HCT116 (cell line): ENCODE measurements around the gene FOXO6. TPM values are rescaled to one million over a fixed set of nuclear protein-coding genes. Genes with fewer than 3 reads are reported as not detected.

Experiments
- ATAC-seq: fragments of 200-7000 bp; cut with Tn5 transposase; 2 replicates; pipeline ENCODE4 v1.9.1; 2020; ENCODE audit warnings: mild to moderate bottlenecking, moderate library complexity
- BruUV-seq: library from RNA; stranded (reverse); fragments of 400-500 nt; replicated peaks from 2 replicates; lab custom pipeline; 2021; lab: Mats Ljungman, UMichigan
- CTCF ChIA-PET: fragments of 300-600 bp; sonication (Branson Sonifier 250); formaldehyde crosslinking; loops from one replicate; lab custom pipeline; 2021; ENCODE audit warnings: antibody characterized with exemption; lab: Charles Lee
- POLR2A ChIA-PET: fragments of 300-600, 350-600 bp; sonication (Branson Sonifier 250); formaldehyde crosslinking; loops from one replicate; lab custom pipeline; 2021; ENCODE audit warnings: antibody characterized with exemption; lab: Charles Lee
- RAD21 ChIA-PET, 2 experiments: fragments of 300-600 bp; sonication (Branson Sonifier 250); formaldehyde crosslinking; loops; one replicate each; lab custom pipeline; 2023; ENCODE audit warnings: low total read pairs in 2 of 2; ENCODE audit not compliant: uncharacterized antibody in 2 of 2, unreplicated experiment in 2 of 2, low non-redundant PET in 1 of 2; lab: Charles Lee
- DNase-seq: peaks from one replicate; pipeline ENCODE4 v3.0.0-alpha.2; 2010; ENCODE audit warnings: low read depth, low spot score
- H2AFZ ChIP-seq: fragments of 200-600 bp; shearing (Covaris generic), sonication (generic); 2 replicates; pipeline ENCODE4 v1.6.1; 2017; ENCODE audit warnings: low read depth, mixed run types, mixed read lengths, antibody characterized with exemption, low read length; ENCODE audit not compliant: poor library complexity, severe bottlenecking
- H3K27ac ChIP-seq: 2 replicates; pipeline ENCODE4 v1.5.1; 2012; ENCODE audit warnings: low read depth, low read length
- H3K27me3 ChIP-seq: fragments of 200-600 bp; sonication (generic); 2 replicates; pipeline ENCODE4 v1.6.1; 2016; ENCODE audit warnings: mixed run types, low read length, mixed read lengths; ENCODE audit not compliant: insufficient read depth
- H3K36me3 ChIP-seq, 2 experiments: fragments of 200-500 bp in 1 of 2; fragments of 200-600 bp in 1 of 2; sonication (Bioruptor generic) in 1 of 2; sonication (generic) in 1 of 2; 2 replicates each; pipeline versions ENCODE4 v1.5.1 to v1.6.1; 2014 to 2016; ENCODE audit warnings: low read length in 2 of 2, inconsistent platforms in 1 of 2, mixed read lengths in 1 of 2, mixed run types in 1 of 2; ENCODE audit not compliant: insufficient read depth in 2 of 2, control insufficient read depth in 1 of 2
- H3K4me1 ChIP-seq, 2 experiments: fragments of 200-600 bp in 1 of 2; sonication (generic) in 1 of 2; 2 replicates each; pipeline versions ENCODE4 v1.5.1 to v1.6.1; 2012 to 2017; ENCODE audit warnings: low read length in 2 of 2, inconsistent platforms in 1 of 2, mild to moderate bottlenecking in 1 of 2, mixed read lengths in 1 of 2, mixed run types in 1 of 2, moderate library complexity in 1 of 2; ENCODE audit not compliant: insufficient read depth in 2 of 2, control insufficient read depth in 1 of 2
- H3K4me2 ChIP-seq: fragments of 200-600 bp; sonication (generic); 2 replicates; pipeline ENCODE4 v1.6.1; 2017; ENCODE audit warnings: mixed run types, low read length, mixed read lengths
- H3K4me3 ChIP-seq, 2 experiments: fragments of 200-600 bp in 1 of 2; sonication (generic) in 1 of 2; replicated peaks in 1 of 2; 2 replicates each; pipeline ENCODE4 v1.5.1; 2011 to 2016; ENCODE audit warnings: low read length in 2 of 2, control low read depth in 1 of 2, low read depth in 1 of 2, mild to moderate bottlenecking in 1 of 2, mixed read lengths in 1 of 2, mixed run types in 1 of 2
- H3K79me2 ChIP-seq: fragments of 200-600 bp; sonication (generic); 2 replicates; pipeline ENCODE4 v1.6.1; 2017; ENCODE audit warnings: mild to moderate bottlenecking, mixed run types, low read length, moderate library complexity, mixed read lengths; ENCODE audit not compliant: insufficient read depth
- H3K9ac ChIP-seq: fragments of 200-600 bp; sonication (generic); 2 replicates; pipeline ENCODE4 v1.6.1; 2016; ENCODE audit warnings: low read length, mixed read lengths
- H3K9me2 ChIP-seq: fragments of 200-600 bp; sonication (generic), shearing (Covaris generic); 2 replicates; pipeline ENCODE4 v1.6.1; 2017; ENCODE audit warnings: mixed run types, mild to moderate bottlenecking, moderate library complexity; ENCODE audit not compliant: insufficient read depth
- H3K9me3 ChIP-seq, 2 experiments: fragments of 200-500 bp in 1 of 2; fragments of 200-600 bp in 1 of 2; sonication (Bioruptor generic) in 1 of 2; sonication (generic) in 1 of 2; 2 replicates each; pipeline ENCODE4 v1.6.1; 2014 to 2017; ENCODE audit warnings: low read length in 2 of 2, mixed read lengths in 2 of 2, inconsistent platforms in 1 of 2, low read depth in 1 of 2, mild to moderate bottlenecking in 1 of 2, mixed run types in 1 of 2, moderate library complexity in 1 of 2; ENCODE audit not compliant: control insufficient read depth in 1 of 2, insufficient read depth in 1 of 2
- H4K20me1 ChIP-seq: fragments of 200-600 bp; sonication (generic), shearing (Covaris generic); 2 replicates; pipeline ENCODE4 v1.6.1; 2017; ENCODE audit warnings: mixed run types, mild to moderate bottlenecking, moderate library complexity; ENCODE audit not compliant: insufficient read depth
- CEBPB ChIP-seq: IDR thresholded peaks from 2 replicates; pipeline ENCODE4 v1.6.1; 2012; ENCODE audit warnings: low read depth
- ELF1 ChIP-seq: IDR thresholded peaks from 2 replicates; pipeline ENCODE4 v1.6.1; 2012; ENCODE audit warnings: low read depth, borderline replicate concordance
- FOSL1 ChIP-seq: IDR thresholded peaks from 2 replicates; pipeline ENCODE4 v1.6.1; 2012; ENCODE audit warnings: low read depth
- POLR2AphosphoS5 ChIP-seq: IDR thresholded peaks from 2 replicates; pipeline ENCODE4 v1.6.1; 2011; ENCODE audit warnings: mild to moderate bottlenecking, low read depth, low read length, moderate library complexity
- RAD21 ChIP-seq: IDR thresholded peaks from 2 replicates; pipeline ENCODE4 v1.6.1; 2012; ENCODE audit warnings: low read depth, mild to moderate bottlenecking
- SIN3A ChIP-seq: IDR thresholded peaks from 2 replicates; pipeline ENCODE4 v1.6.1; 2012; ENCODE audit warnings: low read depth
- SP1 ChIP-seq: IDR thresholded peaks from 2 replicates; pipeline ENCODE4 v1.6.1; 2012; ENCODE audit warnings: low read depth
- TCF7L2 ChIP-seq: IDR thresholded peaks from 2 replicates; pipeline ENCODE4 v1.7.0; 2011; ENCODE audit warnings: borderline replicate concordance, inconsistent platforms; ENCODE audit not compliant: insufficient read depth, insufficient read length; ENCODE audit errors: extremely low read depth
- intact Hi-C: fragments of 100-400 bp; cut with micrococcal nuclease; formaldehyde crosslinking; loops from 2 replicates; pipeline ENCODE4 v1.10.0; 2022
- total RNA-seq: library from RNA; stranded (reverse); gene quantifications from one replicate; pipeline ENCODE4 v1.2.1, GENCODE V29; 2021; ENCODE audit not compliant: unreplicated experiment
- TF ChIP-seq, protein P1 (sequence below): IDR thresholded peaks from 2 replicates; pipeline ENCODE4 v1.6.1; 2012; ENCODE audit warnings: low read depth
- TF ChIP-seq, protein P2 (sequence below): IDR thresholded peaks from 2 replicates; pipeline ENCODE4 v1.6.1; 2012
- TF ChIP-seq, protein P3 (sequence below), 3 experiments: fragments of 200-600 bp in 1 of 3; sonication (generic) in 1 of 3; IDR thresholded peaks in 2 of 3; conservative IDR thresholded peaks in 1 of 3; 2 replicates each; pipeline ENCODE4 v1.5.1; 2012 to 2017; ENCODE audit warnings: low read depth in 2 of 3, low read length in 2 of 3, antibody characterized with exemption in 1 of 3, borderline replicate concordance in 1 of 3, control low read depth in 1 of 3, mild to moderate bottlenecking in 1 of 3, mixed read lengths in 1 of 3, mixed run types in 1 of 3, moderate library complexity in 1 of 3; ENCODE audit not compliant: insufficient read depth in 1 of 3

FOXO6 gene
- total RNA-seq, 1 experiment from 2014 or later, result 7.0 TPM

DNA sequence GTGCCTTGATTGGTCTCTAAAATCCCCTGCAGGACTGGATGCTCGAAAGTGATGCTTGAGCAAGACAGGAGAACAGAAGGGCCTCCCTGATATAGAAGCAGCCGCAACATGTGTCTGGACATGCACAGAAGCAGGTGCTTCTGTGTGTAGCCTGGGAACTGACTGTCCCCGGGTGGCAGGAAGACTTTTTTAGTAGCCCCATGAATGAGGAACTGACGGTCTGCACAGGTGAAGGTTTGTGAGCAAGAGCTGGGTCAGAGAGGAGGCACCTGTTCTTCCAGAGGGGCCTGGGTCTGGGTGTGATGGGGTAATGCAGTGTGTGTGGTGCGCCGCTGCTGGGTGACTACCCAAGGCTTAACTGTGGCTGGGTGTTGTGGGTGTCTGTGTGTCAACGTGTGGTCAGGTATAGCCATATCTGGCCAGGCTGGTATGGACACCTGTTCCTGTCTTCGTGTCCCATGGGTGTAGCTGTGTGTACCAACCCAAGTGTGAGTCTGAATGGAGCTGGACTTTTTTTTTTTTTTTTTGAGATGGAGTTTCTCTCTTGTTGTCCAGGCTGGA is 39.1 kb upstream of the FOXO6 start:
- intact Hi-C loops, result no loop called here
- BruUV-seq, result no TSS peak
- Histone ChIP-seq H3K4me2 (no peak overlapping the region), H3K36me3 (no peaks in the 10 kb centered on the region), H3K27ac (no peak overlapping the region), H2AFZ (no peak overlapping the region), H3K4me3 (no peak overlapping the region), H3K9me2 (no peaks in the 10 kb centered on the region), H3K9me3 (no peaks in the 10 kb centered on the region), H3K79me2 (no peaks in the 10 kb centered on the region), H4K20me1 (no peaks in the 10 kb centered on the region), H3K27me3 (no peaks in the 10 kb centered on the region), H3K9ac (no peak overlapping the region), H3K4me1 (peaks cover 0 to 10% of the 10 kb centered on the region in 2 experiments; a peak in 2 of 4 replicates)
- TF ChIP-seq, protein P1, sequence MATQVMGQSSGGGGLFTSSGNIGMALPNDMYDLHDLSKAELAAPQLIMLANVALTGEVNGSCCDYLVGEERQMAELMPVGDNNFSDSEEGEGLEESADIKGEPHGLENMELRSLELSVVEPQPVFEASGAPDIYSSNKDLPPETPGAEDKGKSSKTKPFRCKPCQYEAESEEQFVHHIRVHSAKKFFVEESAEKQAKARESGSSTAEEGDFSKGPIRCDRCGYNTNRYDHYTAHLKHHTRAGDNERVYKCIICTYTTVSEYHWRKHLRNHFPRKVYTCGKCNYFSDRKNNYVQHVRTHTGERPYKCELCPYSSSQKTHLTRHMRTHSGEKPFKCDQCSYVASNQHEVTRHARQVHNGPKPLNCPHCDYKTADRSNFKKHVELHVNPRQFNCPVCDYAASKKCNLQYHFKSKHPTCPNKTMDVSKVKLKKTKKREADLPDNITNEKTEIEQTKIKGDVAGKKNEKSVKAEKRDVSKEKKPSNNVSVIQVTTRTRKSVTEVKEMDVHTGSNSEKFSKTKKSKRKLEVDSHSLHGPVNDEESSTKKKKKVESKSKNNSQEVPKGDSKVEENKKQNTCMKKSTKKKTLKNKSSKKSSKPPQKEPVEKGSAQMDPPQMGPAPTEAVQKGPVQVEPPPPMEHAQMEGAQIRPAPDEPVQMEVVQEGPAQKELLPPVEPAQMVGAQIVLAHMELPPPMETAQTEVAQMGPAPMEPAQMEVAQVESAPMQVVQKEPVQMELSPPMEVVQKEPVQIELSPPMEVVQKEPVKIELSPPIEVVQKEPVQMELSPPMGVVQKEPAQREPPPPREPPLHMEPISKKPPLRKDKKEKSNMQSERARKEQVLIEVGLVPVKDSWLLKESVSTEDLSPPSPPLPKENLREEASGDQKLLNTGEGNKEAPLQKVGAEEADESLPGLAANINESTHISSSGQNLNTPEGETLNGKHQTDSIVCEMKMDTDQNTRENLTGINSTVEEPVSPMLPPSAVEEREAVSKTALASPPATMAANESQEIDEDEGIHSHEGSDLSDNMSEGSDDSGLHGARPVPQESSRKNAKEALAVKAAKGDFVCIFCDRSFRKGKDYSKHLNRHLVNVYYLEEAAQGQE, result no peak
- TF ChIP-seq SIN3A (no peak), RAD21 (no peak), FOSL1 (no peak), ELF1 (no peak), SP1 (no peak), POLR2AphosphoS5 (no peak), CEBPB (no peak), TCF7L2 (no peak)
- TF ChIP-seq, protein P2, sequence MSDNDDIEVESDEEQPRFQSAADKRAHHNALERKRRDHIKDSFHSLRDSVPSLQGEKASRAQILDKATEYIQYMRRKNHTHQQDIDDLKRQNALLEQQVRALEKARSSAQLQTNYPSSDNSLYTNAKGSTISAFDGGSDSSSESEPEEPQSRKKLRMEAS, result no peak
- TF ChIP-seq, protein P3, sequence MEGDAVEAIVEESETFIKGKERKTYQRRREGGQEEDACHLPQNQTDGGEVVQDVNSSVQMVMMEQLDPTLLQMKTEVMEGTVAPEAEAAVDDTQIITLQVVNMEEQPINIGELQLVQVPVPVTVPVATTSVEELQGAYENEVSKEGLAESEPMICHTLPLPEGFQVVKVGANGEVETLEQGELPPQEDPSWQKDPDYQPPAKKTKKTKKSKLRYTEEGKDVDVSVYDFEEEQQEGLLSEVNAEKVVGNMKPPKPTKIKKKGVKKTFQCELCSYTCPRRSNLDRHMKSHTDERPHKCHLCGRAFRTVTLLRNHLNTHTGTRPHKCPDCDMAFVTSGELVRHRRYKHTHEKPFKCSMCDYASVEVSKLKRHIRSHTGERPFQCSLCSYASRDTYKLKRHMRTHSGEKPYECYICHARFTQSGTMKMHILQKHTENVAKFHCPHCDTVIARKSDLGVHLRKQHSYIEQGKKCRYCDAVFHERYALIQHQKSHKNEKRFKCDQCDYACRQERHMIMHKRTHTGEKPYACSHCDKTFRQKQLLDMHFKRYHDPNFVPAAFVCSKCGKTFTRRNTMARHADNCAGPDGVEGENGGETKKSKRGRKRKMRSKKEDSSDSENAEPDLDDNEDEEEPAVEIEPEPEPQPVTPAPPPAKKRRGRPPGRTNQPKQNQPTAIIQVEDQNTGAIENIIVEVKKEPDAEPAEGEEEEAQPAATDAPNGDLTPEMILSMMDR (IDR thresholded peaks at IDR 0.05 in 2 of 3, conservative IDR thresholded peaks at IDR 0.05 in 1 of 3; ENCODE audit: borderline replicate concordance in 1 of 3, insufficient read depth in 1 of 3, low read depth in 2 of 3, low read length in 2 of 3), result no peak
- RAD21 ChIA-PET, result interaction anchor here (0.6 to 1.3 kb wide), 6 partner anchors 9 to 111 kb away, joined by 3 to 10 read pairs (median 4); no protein-coding TSS in a partner anchor
- POLR2A ChIA-PET, result no interaction called here
- CTCF ChIA-PET, result interaction anchor here (0.6 to 3.7 kb wide), 13 partner anchors 9 to 170 kb away, joined by 3 to 53 read pairs (median 5); no protein-coding TSS in a partner anchor
- no peak for DNase-seq
- no peak for ATAC-seq
